ENCODE results near the gene SVOP.

Gene SVOP

GRCh38 chr12:108911915-108912314 is 109.0 kb downstream of the SVOP start:
- Mint-ChIP-seq H3K27me3 (peaks cover 11% of the 10 kb centered on the region), H3K36me3 (ENCODE audit: insufficient read depth) (no peaks in the 10 kb centered on the region), H3K27ac (ENCODE audit: low read depth) (no peak overlapping the region), H3K9me3 (no peaks in the 10 kb centered on the region), H3K4me3 (no peak overlapping the region), H3K4me1 (no peaks in the 10 kb centered on the region)
- ATAC-seq (replicated peaks; ENCODE audit: extremely low read depth, poor library complexity, severe bottlenecking) (no peak), DNase-seq (ENCODE audit: low spot score in 2 of 2) (no peak)

- DNase-seq (ENCODE audit: low spot score in 2 of 2): no peak
- no peak overlapping the region for H3K4me3 Mint-ChIP-seq
- no peaks in the 10 kb centered on the region for H3K4me1 Mint-ChIP-seq
- H3K27ac Mint-ChIP-seq (ENCODE audit: low read depth): no peak overlapping the region
- H3K9me3 Mint-ChIP-seq: no peaks in the 10 kb centered on the region
- H3K36me3 Mint-ChIP-seq (ENCODE audit: insufficient read depth): no peaks in the 10 kb centered on the region
- H3K27me3 Mint-ChIP-seq: peaks cover 26% of the 10 kb centered on the region
- ATAC-seq (replicated peaks; ENCODE audit: extremely low read depth, poor library complexity, severe bottlenecking): no peak
These were observed 110.5 kb downstream of the SVOP start for GRCh38 chr12:108910336-108910735.

DNA sequence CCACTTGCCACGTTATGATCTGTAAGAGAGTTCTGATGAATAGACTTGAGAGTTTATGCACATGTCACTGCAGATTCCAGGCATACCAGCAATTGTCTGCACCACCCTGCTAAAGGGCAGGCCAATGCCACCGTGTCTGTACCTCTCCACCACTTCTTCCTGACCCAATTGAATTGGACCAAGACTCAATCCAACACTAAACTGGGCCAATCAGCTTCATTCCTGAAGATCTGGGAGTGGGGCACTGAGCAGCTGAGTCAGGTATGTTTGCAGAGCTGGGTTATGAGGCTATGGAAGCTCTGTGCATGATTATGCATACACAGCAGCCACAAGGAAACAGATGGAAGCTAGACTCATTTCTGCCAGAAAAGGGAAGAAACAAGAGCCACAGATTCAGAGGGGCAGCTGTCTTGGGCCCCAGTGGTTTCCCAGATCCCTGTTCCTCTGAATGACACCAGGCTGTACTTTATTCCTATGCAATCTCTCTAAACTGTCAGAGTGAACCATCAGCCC is 113.0 kb downstream of the SVOP start:
- Mint-ChIP-seq H3K27me3 (peaks cover 26% of the 10 kb centered on the region), H3K4me3 (no peak overlapping the region), H3K36me3 (ENCODE audit: insufficient read depth) (no peaks in the 10 kb centered on the region), H3K27ac (ENCODE audit: low read depth) (no peak overlapping the region), H3K4me1 (no peaks in the 10 kb centered on the region), H3K9me3 (no peaks in the 10 kb centered on the region)
- no peak for ATAC-seq (replicated peaks; ENCODE audit: extremely low read depth, poor library complexity, severe bottlenecking)
- no peak for DNase-seq (ENCODE audit: low spot score in 2 of 2)

DNA sequence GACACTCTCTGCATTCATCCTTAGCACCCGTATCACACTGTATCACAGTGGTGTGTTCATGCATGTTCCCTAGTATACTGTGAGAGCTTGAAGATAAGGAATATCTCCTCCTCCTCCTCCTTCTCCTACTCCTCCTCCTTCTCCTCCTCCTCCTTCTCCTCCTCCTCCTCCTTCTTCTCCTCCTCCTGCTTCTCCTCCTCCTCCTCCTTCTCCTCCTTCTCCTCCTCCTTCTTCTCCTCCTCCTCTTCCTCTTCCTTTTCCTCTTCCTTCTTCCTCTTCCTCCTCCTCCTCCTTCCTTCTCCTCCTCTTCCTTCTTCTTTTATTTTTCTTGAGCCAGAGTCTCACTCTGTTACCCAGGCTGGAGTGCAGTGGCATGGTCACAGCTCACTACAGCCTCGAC is 113.9 kb downstream of the SVOP start:
- no peaks in the 10 kb centered on the region for H3K36me3 Mint-ChIP-seq (ENCODE audit: insufficient read depth)
- H3K27me3 Mint-ChIP-seq: peaks cover 26% of the 10 kb centered on the region
- no peaks in the 10 kb centered on the region for H3K4me1 Mint-ChIP-seq
- H3K27ac Mint-ChIP-seq (ENCODE audit: low read depth): no peak overlapping the region
- H3K4me3 Mint-ChIP-seq: no peak overlapping the region
- no peaks in the 10 kb centered on the region for H3K9me3 Mint-ChIP-seq
- no peak for DNase-seq (ENCODE audit: low spot score in 2 of 2)
- no peak for ATAC-seq (replicated peaks; ENCODE audit: extremely low read depth, poor library complexity, severe bottlenecking)

GRCh38 chr12:108905725-108906124 is 115.1 kb downstream of the SVOP start:
- DNase-seq (ENCODE audit: low spot score in 2 of 2) (no peak), ATAC-seq (replicated peaks; ENCODE audit: extremely low read depth, poor library complexity, severe bottlenecking) (no peak)
- Mint-ChIP-seq H3K9me3 (no peaks in the 10 kb centered on the region), H3K36me3 (ENCODE audit: insufficient read depth) (no peaks in the 10 kb centered on the region), H3K4me1 (no peaks in the 10 kb centered on the region), H3K27ac (ENCODE audit: low read depth) (no peak overlapping the region), H3K27me3 (peaks cover 30% of the 10 kb centered on the region), H3K4me3 (no peak overlapping the region)

GRCh38 chr12:108899145-108899544 is 121.7 kb downstream of the SVOP start:
- no peaks in the 10 kb centered on the region for H3K4me1 Mint-ChIP-seq
- H3K4me3 Mint-ChIP-seq: no peak overlapping the region
- H3K36me3 Mint-ChIP-seq (ENCODE audit: insufficient read depth): no peaks in the 10 kb centered on the region
- H3K9me3 Mint-ChIP-seq: no peaks in the 10 kb centered on the region
- no peak overlapping the region for H3K27ac Mint-ChIP-seq (ENCODE audit: low read depth)
- ATAC-seq (replicated peaks; ENCODE audit: extremely low read depth, poor library complexity, severe bottlenecking) (no peak), DNase-seq (ENCODE audit: low spot score in 2 of 2) (no peak)
- peaks cover 8% of the 10 kb centered on the region for H3K27me3 Mint-ChIP-seq

DNA sequence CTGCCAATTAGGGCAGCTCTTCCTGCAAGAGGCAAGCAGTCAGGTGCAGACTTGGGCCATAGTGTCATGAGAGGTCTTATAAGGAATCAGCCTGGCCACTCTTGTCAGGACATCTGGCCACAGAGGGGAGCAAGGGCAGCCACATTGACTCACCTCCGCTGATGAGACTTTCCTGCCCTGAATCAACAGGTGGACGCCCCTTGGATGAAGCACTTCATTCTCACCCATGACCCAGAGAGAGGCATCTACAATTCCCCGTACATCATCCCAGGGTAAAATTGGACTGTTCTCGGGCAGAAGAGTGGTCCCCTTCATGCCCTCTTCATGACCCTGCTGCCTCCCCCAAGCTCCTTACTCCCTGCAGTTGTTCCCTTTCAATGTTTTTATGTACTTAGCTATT is 124.1 kb downstream of the SVOP start:
- Mint-ChIP-seq H3K9me3 (no peaks in the 10 kb centered on the region), H3K4me1 (no peaks in the 10 kb centered on the region), H3K27ac (ENCODE audit: low read depth) (no peak overlapping the region), H3K36me3 (ENCODE audit: insufficient read depth) (no peaks in the 10 kb centered on the region), H3K4me3 (no peak overlapping the region), H3K27me3 (peaks cover 8% of the 10 kb centered on the region)
- no peak for ATAC-seq (replicated peaks; ENCODE audit: extremely low read depth, poor library complexity, severe bottlenecking)
- DNase-seq (ENCODE audit: low spot score in 2 of 2): no peak

GRCh38 chr12:108896336-108896735 is 124.5 kb downstream of the SVOP start:
- H3K4me3 Mint-ChIP-seq: no peak overlapping the region
- no peaks in the 10 kb centered on the region for H3K36me3 Mint-ChIP-seq (ENCODE audit: insufficient read depth)
- H3K27me3 Mint-ChIP-seq: peaks cover 8% of the 10 kb centered on the region

DNA sequence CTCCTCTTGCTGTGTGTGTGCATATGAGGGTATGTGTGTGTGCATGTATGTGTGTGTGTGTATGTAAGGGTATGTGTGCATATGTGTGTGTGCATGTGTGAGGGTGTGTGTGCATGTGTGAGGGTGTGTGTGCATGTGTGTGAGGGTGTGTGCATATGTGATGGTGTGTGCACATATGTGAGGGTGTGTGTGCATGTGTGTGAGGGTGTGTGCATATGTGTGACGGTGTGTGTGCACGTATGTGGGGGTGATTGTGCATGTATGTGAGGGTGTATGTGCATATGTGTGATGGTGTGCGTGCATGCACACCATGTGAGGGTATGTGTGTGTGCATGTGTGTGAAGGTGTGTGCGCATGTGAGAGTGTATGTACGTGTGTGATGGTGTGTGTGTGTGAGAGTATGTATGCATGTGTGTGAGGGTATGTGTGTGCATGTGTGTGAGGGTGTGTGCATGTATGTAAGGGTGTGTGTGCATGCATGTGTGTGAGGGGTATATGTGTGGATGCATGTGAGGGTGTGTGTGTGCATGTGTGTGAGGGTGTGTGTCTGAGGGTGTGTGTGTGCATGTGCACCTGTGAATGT is 125.6 kb downstream of the SVOP start:
- ATAC-seq (replicated peaks; ENCODE audit: extremely low read depth, poor library complexity, severe bottlenecking) (no peak), DNase-seq (ENCODE audit: low spot score in 2 of 2) (no peak)
- Mint-ChIP-seq H3K27ac (ENCODE audit: low read depth) (no peak overlapping the region), H3K27me3 (no peaks in the 10 kb centered on the region), H3K4me3 (no peak overlapping the region), H3K36me3 (ENCODE audit: insufficient read depth) (no peaks in the 10 kb centered on the region), H3K4me1 (no peaks in the 10 kb centered on the region), H3K9me3 (no peaks in the 10 kb centered on the region)

More at GRCh38 chr12:108896336-108896735, 124.5 kb downstream of the SVOP start:
- no peak for ATAC-seq (replicated peaks; ENCODE audit: extremely low read depth, poor library complexity, severe bottlenecking)
- no peaks in the 10 kb centered on the region for H3K9me3 Mint-ChIP-seq
- no peak for DNase-seq (ENCODE audit: low spot score in 2 of 2)
- no peak overlapping the region for H3K27ac Mint-ChIP-seq (ENCODE audit: low read depth)
- H3K4me1 Mint-ChIP-seq: no peaks in the 10 kb centered on the region

GRCh38 chr12:108890208-108890607 is 130.7 kb downstream of the SVOP start:
- Mint-ChIP-seq H3K36me3 (ENCODE audit: insufficient read depth) (no peaks in the 10 kb centered on the region), H3K4me1 (no peaks in the 10 kb centered on the region), H3K9me3 (no peaks in the 10 kb centered on the region), H3K4me3 (no peak overlapping the region), H3K27me3 (no peaks in the 10 kb centered on the region), H3K27ac (ENCODE audit: low read depth) (no peak overlapping the region)
- ATAC-seq (replicated peaks; ENCODE audit: extremely low read depth, poor library complexity, severe bottlenecking): no peak
- no peak for DNase-seq (ENCODE audit: low spot score in 2 of 2)

GRCh38 chr12:108888031-108888430 is 132.8 kb downstream of the SVOP start:
- Mint-ChIP-seq H3K36me3 (ENCODE audit: insufficient read depth) (no peaks in the 10 kb centered on the region), H3K27me3 (no peaks in the 10 kb centered on the region), H3K9me3 (no peaks in the 10 kb centered on the region), H3K4me1 (no peaks in the 10 kb centered on the region), H3K27ac (ENCODE audit: low read depth) (no peak overlapping the region), H3K4me3 (no peak overlapping the region)
- ATAC-seq (replicated peaks; ENCODE audit: extremely low read depth, poor library complexity, severe bottlenecking): no peak
- no peak for DNase-seq (ENCODE audit: low spot score in 2 of 2)

- Mint-ChIP-seq H3K9me3 (no peaks in the 10 kb centered on the region), H3K36me3 (ENCODE audit: insufficient read depth) (no peaks in the 10 kb centered on the region), H3K27me3 (no peaks in the 10 kb centered on the region), H3K27ac (ENCODE audit: low read depth) (no peak overlapping the region), H3K4me3 (no peak overlapping the region), H3K4me1 (no peaks in the 10 kb centered on the region)
- DNase-seq (ENCODE audit: low spot score in 2 of 2): no peak
- ATAC-seq (replicated peaks; ENCODE audit: extremely low read depth, poor library complexity, severe bottlenecking): no peak
These were observed 133.8 kb downstream of the SVOP start for GRCh38 chr12:108886873-108887629.
